GM21360 (cell line): Measurements from ENCODE around the gene CYB5R2.
"Not testable (repeated sequence)": the region's sequence is repeated elsewhere in the genome, so short reads cannot be mapped to it uniquely, and the experiment has no call there.

ENCODE experiments used
- ATAC-seq: cut with Tn5 transposase; IDR thresholded peaks from one replicate; pipeline ENCODE4 v1.9.1; 2021; ENCODE audit warnings: mild to moderate bottlenecking, moderate library complexity; ENCODE audit not compliant: unreplicated experiment

Gene CYB5R2

DNA sequence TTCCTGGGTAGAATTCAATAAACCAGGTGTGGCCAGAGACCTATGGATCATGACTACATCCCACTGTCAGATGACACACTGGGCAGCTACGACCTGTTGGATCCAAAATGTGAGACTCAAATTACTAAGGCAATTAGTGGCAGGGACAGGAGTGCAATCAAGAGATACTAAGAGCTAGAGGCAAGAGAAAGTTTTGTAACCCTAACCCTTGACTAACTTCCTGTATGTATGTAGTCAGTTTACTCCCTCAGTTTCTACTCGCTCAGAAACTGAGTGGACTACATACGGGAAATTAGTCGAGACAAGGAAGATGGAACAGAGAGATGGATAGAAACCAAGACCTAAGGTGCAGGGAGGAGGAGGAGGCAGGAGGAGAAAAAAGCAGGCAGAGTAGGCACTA, 2.7 kb downstream of the CYB5R2 start:
- ATAC-seq = no peak

DNA sequence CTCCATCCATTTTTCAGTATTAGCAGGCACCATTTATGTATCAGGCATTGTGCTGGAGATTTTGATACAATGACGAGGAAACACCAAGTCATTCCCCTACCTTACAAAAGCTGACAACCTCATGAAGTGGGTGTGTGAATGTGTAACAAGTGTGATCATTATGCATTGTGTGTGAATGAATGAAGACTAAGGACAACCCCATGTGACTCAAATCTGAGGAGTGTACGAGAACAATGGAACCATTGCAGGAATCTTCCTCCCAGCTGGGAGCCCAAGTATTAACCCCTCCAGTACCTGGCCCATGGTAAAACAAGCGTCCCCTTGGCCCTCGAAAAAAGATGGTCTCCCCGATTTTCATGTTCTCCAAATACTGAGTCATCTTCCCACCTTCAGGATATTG, 4.4 kb downstream of the CYB5R2 start:
- no peak for ATAC-seq

GRCh38 chr11:7668464-7668863, 4.8 kb downstream of the CYB5R2 start:
- ATAC-seq = no peak

GRCh38 chr11:7667460-7667859, 5.8 kb downstream of the CYB5R2 start:
- no peak for ATAC-seq

DNA sequence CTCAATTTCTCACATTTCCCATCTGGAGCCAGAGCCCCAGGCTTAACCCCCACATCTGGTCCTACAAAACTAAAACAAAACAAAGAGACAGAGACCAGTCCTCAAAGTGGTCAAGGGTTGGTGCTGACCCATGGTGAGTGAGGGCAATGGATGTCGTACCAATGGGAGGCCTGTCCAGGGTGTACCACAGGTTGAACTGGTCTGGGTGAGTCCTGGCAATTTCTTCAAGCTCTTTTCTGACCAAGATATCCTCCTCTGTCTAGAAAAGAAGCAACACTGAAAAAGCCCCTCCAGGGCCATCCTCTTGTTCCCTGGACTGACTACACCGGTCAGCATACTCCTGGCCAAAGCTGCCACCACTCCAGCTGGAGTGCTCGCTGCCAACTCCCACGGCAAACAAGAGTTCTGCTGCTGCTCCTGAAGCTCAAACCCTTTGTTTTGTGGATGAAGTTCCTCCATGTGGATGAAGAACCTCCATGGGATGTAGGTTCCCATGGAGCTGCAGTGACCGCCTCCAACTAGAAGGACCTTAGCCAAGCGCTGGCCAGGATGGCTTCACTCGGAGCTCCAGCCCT, 6.9 kb downstream of the CYB5R2 start:
- no peak for ATAC-seq

DNA sequence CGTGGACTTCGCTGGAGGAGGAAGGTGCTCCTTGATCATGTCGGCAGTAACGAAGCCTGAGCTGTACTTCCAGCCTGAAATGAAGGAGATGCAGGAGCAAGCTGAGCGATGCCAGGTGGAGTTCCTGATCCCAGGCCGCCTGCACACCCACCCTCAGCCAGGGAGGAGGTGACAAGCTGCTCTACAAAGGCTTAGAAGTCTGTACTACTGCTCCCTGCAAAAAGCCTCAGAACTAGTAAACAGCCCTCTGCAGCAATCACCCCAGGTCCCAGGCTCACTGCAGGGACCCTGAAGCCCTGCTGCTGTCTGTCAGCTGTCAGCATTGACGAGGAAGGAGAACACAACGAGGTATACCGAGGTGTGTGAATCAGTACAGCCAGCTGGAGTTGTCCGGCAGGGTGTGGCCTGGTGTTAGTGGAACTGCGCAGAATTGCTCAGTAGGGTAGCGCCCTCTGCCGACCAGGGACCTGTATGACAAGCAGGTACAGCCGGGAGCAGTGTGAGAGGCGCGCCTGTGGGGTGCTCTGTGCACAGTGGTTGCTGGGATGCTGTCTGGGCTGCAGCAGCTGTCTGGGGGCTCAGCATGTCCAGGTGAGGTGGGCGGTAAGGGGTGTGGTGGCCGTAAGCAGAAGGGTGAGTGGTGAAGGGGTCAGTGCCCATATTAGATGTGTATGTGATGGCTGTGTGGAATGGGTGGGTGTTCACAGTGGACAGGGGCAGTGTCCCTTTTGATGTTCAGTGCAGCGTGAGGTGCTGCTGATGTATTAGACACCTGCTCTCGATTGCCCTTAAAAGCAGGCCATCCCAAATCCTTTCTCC, 7.6 kb downstream of the CYB5R2 start:
- peak; percentile 95 for ATAC-seq

GRCh38 chr11:7664867-7665266, 8.4 kb downstream of the CYB5R2 start:
- no peak for ATAC-seq

GRCh38 chr11:7663531-7663930, 9.8 kb downstream of the CYB5R2 start:
- ATAC-seq = not testable (repeated sequence)

GRCh38 chr11:7657306-7658025, 15.8 kb downstream of the CYB5R2 start:
- no peak for ATAC-seq

DNA sequence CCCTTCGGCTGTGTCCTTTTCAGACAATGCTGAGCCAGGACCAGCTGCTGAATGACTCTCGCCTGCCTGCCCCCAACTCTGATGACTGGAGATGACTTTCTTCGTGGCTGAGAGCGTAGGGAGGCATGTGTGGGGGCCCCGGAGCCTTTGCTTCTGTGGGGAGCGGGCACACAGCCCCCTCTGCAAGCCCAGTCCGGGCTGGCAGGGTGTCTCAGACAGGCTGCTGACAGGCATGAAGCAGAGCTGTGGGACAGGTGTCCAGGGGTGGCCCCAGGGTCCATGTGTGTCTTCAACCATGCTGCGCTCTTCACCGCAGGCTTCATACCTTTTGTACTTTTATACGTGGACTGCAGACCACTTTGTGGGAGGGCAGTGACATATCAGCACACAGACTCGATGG, 16.6 kb downstream of the CYB5R2 start:
- no peak for ATAC-seq

DNA sequence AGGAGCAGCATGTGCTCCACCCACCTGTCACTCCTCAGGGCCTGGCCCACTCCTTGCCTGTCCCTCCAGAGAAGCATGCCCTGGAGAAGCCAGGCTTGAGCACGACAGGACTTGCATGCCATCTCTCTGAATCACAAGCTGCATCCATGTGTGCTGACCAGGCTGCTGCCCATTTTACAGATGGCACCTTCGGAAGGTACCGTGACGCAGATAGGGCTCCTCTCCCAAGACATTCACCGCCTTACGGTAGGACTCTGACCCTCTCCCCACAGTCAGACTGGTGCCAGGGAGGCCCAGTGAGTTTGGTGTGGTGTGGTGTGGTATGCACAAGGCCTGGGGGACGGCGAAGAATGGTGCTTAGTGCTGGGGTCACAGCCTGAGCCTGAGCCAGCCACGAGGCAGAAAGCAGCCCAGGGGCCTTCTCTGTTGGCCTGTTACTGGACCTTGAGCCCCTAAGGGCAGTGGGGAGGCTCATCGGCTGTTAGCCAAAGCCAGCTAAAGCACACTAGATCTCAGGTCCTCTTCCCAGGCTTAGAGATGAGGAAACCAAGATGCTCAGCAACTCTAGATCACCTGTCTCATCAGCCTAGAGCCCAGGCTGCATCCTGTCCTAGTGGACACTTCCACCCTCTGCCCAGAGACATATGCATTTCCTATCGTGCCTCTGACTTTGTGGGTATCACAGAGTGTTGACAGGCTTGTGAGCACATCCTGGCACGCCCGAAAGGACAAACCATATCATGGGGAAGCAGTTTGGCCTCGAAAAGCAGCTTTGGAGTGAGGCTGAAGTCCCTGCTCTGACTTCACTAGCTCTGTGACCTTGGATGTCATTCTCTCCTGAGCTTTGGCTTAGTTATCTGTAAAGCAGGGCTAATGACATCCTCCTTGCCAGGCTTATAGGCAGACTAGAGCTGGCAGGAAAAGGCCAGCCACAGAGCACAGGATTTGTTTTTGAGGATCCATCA, 17.8 kb downstream of the CYB5R2 start:
- ATAC-seq = no peak

DNA sequence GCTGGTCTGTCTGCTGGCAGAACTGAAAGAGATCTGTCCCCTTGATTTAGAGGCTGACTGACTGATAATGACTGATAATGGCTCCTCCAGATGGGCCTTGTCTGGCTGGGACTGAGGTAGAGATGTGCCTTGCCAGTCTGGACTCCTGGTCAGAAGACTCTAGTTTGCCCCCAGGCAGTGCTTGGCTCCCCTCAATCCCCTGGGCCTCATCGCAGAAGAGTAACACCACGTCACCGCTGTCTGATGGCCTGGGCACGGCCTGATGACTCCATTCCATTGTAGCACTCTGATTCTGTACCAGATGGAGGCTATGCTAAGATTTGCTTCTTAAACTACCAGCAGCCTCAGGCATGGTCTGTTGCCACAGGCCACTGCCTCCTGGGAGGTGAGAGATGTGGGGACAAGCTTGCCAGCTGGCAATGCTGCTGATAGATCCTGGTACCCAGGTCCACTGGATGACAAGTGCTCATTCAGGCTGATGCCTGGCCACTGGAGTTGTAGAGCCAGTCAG, 19.1 kb downstream of the CYB5R2 start:
- ATAC-seq = no peak

- no peak for ATAC-seq
Measured at GRCh38 chr11:7651700-7652099, 21.6 kb downstream of the CYB5R2 start.

DNA sequence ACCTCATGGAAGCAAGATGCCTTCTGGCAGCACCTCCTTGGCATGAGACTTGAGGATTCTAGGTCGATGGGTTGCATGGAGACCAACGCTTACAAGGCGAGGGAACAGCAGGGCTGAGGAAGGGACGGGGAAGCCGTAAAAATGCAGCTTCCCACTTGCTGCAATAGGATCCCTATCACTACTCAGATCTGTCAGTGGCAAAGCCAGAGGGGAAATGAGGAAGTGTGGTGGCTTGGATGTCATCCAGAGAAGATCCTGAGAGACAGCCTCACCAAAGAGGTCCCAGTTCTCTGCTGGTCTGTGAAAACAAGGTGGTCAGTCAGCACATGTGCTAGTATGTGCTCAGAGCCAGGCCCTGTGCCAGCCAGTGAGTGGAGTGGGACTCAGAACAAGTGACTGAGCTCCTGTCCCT, 22.2 kb downstream of the CYB5R2 start:
- ATAC-seq = no peak

DNA sequence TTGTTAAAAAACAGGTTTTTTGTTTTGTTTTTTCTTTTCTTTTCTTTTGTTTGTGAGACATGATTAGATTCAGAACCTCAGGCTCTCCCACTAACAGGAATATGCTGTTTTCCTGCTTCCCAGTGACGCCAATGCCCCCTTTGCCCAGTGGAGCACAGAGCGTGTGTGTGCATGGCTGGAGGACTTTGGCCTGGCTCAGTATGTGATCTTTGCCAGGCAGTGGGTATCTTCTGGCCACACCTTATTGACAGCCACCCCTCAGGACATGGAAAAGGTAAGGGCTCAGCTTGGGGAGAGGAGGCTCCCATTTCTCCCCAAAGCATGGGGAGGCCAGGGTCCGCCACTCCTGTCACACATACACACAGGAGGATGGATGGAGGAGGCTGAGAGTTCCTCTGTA, 25.0 kb downstream of the CYB5R2 start:
- no peak for ATAC-seq

DNA sequence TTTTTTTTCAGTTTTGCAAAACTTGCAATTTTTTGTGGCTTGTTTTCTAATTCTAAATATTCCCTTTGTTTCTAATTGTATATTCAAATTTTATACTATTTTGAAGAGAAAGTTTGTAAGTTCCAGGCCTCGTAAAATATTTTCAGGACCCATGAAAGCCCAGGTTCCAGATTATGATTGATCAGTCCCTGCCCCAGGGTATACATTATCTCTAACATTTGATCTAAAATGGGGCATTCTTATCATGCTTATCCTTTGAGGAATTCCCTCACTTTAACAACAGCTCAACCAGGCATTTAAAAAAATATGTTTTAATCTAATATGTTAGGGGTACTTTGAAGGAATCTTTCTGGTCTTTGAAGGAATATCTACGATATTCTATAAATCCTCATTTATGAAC, 26.4 kb downstream of the CYB5R2 start:
- no peak for ATAC-seq

GRCh38 chr11:7645206-7645605, 28.1 kb downstream of the CYB5R2 start:
- ATAC-seq = no peak

- ATAC-seq = no peak
Measured at GRCh38 chr11:7643314-7643713, 30.0 kb downstream of the CYB5R2 start.

GRCh38 chr11:7642747-7643146, 30.6 kb downstream of the CYB5R2 start:
- no peak for ATAC-seq

DNA sequence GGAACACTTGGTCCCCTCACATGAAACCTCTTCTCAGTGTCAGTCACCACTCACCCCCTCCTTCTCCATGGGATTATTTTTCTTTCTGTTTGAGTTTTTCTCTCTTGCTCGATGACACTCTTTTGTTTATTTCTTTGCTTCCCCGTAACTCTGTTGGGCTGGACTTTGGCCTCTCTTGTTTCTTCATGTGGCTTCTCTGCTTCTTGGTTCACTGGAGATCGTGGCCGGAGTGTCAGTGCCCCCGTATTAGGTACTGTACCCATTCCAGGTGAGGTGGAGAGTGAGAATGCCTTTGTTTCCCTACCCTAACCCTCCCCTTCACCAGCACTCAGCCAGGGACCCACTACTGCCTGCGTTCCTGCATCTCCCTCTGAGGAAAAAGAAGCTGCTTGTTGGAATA, 32.5 kb downstream of the CYB5R2 start:
- no peak for ATAC-seq

- no peak for ATAC-seq
Measured at GRCh38 chr11:7639643-7640025, 33.7 kb downstream of the CYB5R2 start.
